GM12892 (cell line): ENCODE measurements around the gene BCL10.

Experiments
- POLR2A ChIP-seq: IDR thresholded peaks from 2 replicates; pipeline ENCODE4 v1.6.1; 2011; ENCODE audit warnings: low read depth, low read length, control low read depth
- POLR2AphosphoS5 ChIP-seq: IDR thresholded peaks from 2 replicates; pipeline ENCODE4 v1.6.1; 2011; ENCODE audit warnings: low read depth, low read length, control low read depth
- TAF1 ChIP-seq: IDR thresholded peaks from 2 replicates; pipeline ENCODE4 v1.6.1; 2011; ENCODE audit warnings: low read depth, mild to moderate bottlenecking, control low read depth, low read length, borderline replicate concordance

GRCh38 chr1:85245456-85245855 is 31.0 kb downstream of the BCL10 start:
- TF ChIP-seq TAF1, result no peak
- TF ChIP-seq POLR2A, result no peak
- TF ChIP-seq POLR2AphosphoS5, result no peak
